Trophoblast cell (in vitro differentiated cells and primary cell): Measurements from ENCODE around the gene ANGPTL5.
"Not testable (repeated sequence)": the region's sequence is repeated elsewhere in the genome, so short reads cannot be mapped to it uniquely, and the experiment has no call there.

Experiments
- DNase-seq, 2 donors: peaks; one replicate each; pipeline ENCODE4 v3.0.0-alpha.2; 2016
- H2AFZ ChIP-seq: 2 replicates; pipeline ENCODE4 v1.6.1; 2013; ENCODE audit warnings: low read length, moderate library complexity, mild to moderate bottlenecking; ENCODE audit not compliant: insufficient read depth, poor library complexity
- H2AK5ac ChIP-seq: 2 replicates; pipeline ENCODE4 v1.6.1; 2013; ENCODE audit warnings: mild to moderate bottlenecking, low read length
- H2BK120ac ChIP-seq: 2 replicates; pipeline ENCODE4 v1.6.1; 2013; ENCODE audit warnings: low read length, mild to moderate bottlenecking, moderate library complexity; ENCODE audit not compliant: insufficient read depth, poor library complexity
- H2BK12ac ChIP-seq: 2 replicates; pipeline ENCODE4 v1.6.1; 2013; ENCODE audit warnings: mild to moderate bottlenecking, low read length, moderate library complexity
- H2BK5ac ChIP-seq: 2 replicates; pipeline ENCODE4 v1.6.1; 2013; ENCODE audit warnings: low read length, low read depth, moderate library complexity, mild to moderate bottlenecking; ENCODE audit not compliant: poor library complexity
- H3K14ac ChIP-seq: 2 replicates; pipeline ENCODE4 v1.6.1; 2013; ENCODE audit warnings: mild to moderate bottlenecking, low read length
- H3K18ac ChIP-seq: 2 replicates; pipeline ENCODE4 v1.6.1; 2013; ENCODE audit warnings: mild to moderate bottlenecking, low read length
- H3K23ac ChIP-seq: 2 replicates; pipeline ENCODE4 v1.6.1; 2013; ENCODE audit warnings: low read length
- H3K27ac ChIP-seq: 2 replicates; pipeline ENCODE4 v1.5.1; 2013; ENCODE audit warnings: low read depth, mild to moderate bottlenecking, inconsistent platforms, low read length, moderate library complexity
- H3K27me3 ChIP-seq: 2 replicates; pipeline ENCODE4 v1.6.1; 2013; ENCODE audit warnings: inconsistent platforms, mild to moderate bottlenecking, low read length, moderate library complexity; ENCODE audit not compliant: insufficient read depth
- H3K36me3 ChIP-seq, 2 experiments: 1 replicate in 1 of 2; 2 replicates in 1 of 2; pipeline ENCODE4 v1.6.1; 2013; ENCODE audit warnings: low read length in 2 of 2, mild to moderate bottlenecking in 2 of 2, moderate library complexity in 1 of 2; ENCODE audit not compliant: insufficient read depth in 2 of 2, control insufficient read depth in 1 of 2
- H3K4ac ChIP-seq: 2 replicates; pipeline ENCODE4 v1.6.1; 2013; ENCODE audit warnings: low read depth, mild to moderate bottlenecking, low read length, moderate library complexity
- H3K4me1 ChIP-seq, 2 experiments: 1 replicate in 1 of 2; 2 replicates in 1 of 2; pipeline ENCODE4 v1.6.1; 2013; ENCODE audit warnings: low read length in 2 of 2, mild to moderate bottlenecking in 2 of 2, moderate library complexity in 1 of 2; ENCODE audit not compliant: insufficient read depth in 2 of 2, control insufficient read depth in 1 of 2
- H3K4me2 ChIP-seq: 2 replicates; pipeline ENCODE4 v1.6.1; 2013; ENCODE audit warnings: inconsistent platforms, mild to moderate bottlenecking, low read length, moderate library complexity
- H3K4me3 ChIP-seq: 2 replicates; pipeline ENCODE4 v1.5.1; 2013; ENCODE audit warnings: mild to moderate bottlenecking, low read depth, low read length, inconsistent platforms
- H3K79me1 ChIP-seq: one replicate; pipeline ENCODE4 v1.6.1; 2013; ENCODE audit warnings: low read length
- H3K79me2 ChIP-seq: 2 replicates; pipeline ENCODE4 v1.6.1; 2013; ENCODE audit warnings: low read length, mild to moderate bottlenecking; ENCODE audit not compliant: control insufficient read depth, insufficient read depth, poor library complexity
- H3K9ac ChIP-seq: 2 replicates; pipeline ENCODE4 v1.6.1; 2013; ENCODE audit warnings: mild to moderate bottlenecking, low read length
- H3K9me3 ChIP-seq: 2 replicates; pipeline ENCODE4 v1.6.1; 2013; ENCODE audit warnings: low read depth, mild to moderate bottlenecking, control low read depth, inconsistent platforms, low read length; ENCODE audit not compliant: insufficient read depth
- H4K12ac ChIP-seq: 2 replicates; pipeline ENCODE4 v1.6.1; 2013; ENCODE audit warnings: low read depth, mild to moderate bottlenecking, low read length, moderate library complexity
- H4K8ac ChIP-seq: 2 replicates; pipeline ENCODE4 v1.6.1; 2013; ENCODE audit warnings: low read depth, mild to moderate bottlenecking, low read length, moderate library complexity
- H4K91ac ChIP-seq: one replicate; pipeline ENCODE4 v1.6.1; 2013; ENCODE audit warnings: low read depth, mild to moderate bottlenecking, low read length, moderate library complexity
- WGBS: extraction: QIAGEN DNeasy Blood & Tissue Kit; methylation state at CpG from one replicate; pipeline ENCODE4 v1.1.7; 2013; ENCODE audit warnings: missing lambda C conversion rate; ENCODE audit not compliant: insufficient read length, insufficient coverage; ENCODE audit errors: extremely low coverage; 5-methylcytosine and 5-hydroxymethylcytosine counted together

Gene ANGPTL5

DNA sequence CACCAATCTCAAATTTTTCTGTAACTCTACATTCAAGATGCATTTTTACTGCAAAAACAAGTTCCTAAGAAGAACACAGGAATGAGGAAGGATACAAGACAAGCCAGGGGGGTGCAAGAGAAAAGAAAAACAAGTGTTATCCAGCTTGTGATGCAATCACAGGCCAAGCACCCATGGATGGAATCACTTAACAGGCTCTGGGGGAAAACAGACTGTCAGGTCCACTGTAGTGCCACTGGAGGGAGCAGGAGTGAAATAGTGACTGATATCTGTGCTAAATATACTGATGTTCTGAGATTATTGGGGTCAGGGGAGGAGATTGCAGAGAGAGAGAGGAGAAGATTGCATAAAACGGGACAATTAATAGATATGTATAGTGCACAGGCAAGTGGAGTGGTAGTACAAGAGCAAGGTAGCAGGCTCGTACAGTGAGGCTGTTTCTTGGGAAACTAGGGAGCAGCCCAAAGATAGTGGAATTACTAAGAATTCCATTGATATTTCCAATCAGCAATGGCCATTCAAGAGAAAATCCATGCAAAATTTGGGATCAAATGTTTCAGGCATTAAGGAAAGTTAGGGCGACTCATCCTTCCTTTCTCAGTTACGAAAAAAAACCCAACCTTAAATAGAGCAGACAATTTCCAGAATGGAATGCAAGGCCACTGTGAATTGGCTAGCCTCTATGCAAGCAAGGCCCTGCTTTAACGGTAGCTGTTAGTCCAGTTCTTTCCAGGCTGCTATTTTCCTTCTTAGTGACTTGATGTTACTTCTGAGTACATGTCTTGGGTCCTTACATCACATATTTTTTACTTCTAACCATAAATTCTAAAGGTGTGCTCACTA, 53.7 kb downstream of the ANGPTL5 start:
- no peak overlapping the region for H4K91ac ChIP-seq
- no peak overlapping the region for H2BK12ac ChIP-seq
- H4K12ac ChIP-seq = no peak overlapping the region
- H3K14ac ChIP-seq = no peak overlapping the region
- no peak overlapping the region for H2BK120ac ChIP-seq
- no peaks in the 10 kb centered on the region for H3K36me3 ChIP-seq
- no peak overlapping the region for H3K9ac ChIP-seq
- no peak overlapping the region for H3K23ac ChIP-seq
- H2AFZ ChIP-seq = no peak overlapping the region
- H3K27ac ChIP-seq = peak overlapping the region; percentile 64
- WGBS = no CpG with 5 or more reads among the region's 5 CpGs
- no peak overlapping the region for H2BK5ac ChIP-seq
- H4K8ac ChIP-seq = no peak overlapping the region
- no peaks in the 10 kb centered on the region for H3K9me3 ChIP-seq
- peak overlapping the region; percentile 26 for H3K4me2 ChIP-seq
- H3K4me1 ChIP-seq = no peaks in the 10 kb centered on the region
- peak in 1 of 2 donors; percentile 20 for DNase-seq
- H3K4ac ChIP-seq = no peak overlapping the region
- H3K4me3 ChIP-seq = no peak overlapping the region
- no peak overlapping the region for H2AK5ac ChIP-seq
- no peaks in the 10 kb centered on the region for H3K79me1 ChIP-seq
- no peaks in the 10 kb centered on the region for H3K79me2 ChIP-seq
- H3K18ac ChIP-seq = no peak overlapping the region
- H3K27me3 ChIP-seq = no peaks in the 10 kb centered on the region

DNA sequence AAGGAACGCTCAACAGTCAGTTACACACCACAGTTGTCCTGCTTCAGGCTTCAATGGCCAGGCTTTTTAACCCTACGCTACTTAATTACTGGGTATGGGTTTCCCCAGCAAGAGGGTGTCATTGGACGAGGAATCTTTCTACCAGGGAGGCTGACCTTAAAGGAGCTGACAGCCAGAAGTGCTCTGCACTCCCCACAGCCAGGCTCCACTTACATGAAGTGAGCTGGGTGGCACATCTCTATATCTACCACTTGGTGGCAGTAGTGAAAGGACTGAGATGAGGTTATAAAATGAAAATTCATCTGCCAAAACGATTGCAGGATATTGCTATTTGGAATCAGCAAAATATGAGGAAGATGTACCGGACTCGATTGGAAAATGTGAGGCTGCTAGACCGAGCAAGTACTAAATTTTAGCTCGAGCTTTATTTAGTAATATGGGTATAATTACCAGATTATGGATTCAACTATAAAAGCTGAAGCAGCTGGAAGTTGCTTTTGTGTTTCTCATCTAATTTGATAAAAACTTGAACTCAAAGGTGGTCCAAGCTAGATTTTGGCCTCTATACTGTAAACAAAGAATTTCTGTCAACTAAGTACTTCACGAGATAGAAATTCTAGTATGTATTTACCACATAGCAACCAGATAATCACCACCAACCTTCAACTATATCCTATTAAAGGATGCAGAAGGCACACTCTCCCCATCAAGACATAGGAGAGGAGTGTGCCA, 55.5 kb downstream of the ANGPTL5 start:
- Histone ChIP-seq H3K4me3 (no peak overlapping the region), H3K79me2 (no peaks in the 10 kb centered on the region), H2BK5ac (no peak overlapping the region), H3K27ac (no peak overlapping the region), H2AK5ac (no peak overlapping the region), H3K14ac (no peak overlapping the region), H4K8ac (no peak overlapping the region), H3K23ac (no peak overlapping the region), H3K4me1 (no peaks in the 10 kb centered on the region), H3K18ac (no peak overlapping the region), H3K36me3 (no peaks in the 10 kb centered on the region), H3K4me2 (no peak overlapping the region), H3K79me1 (no peaks in the 10 kb centered on the region), H2BK120ac (no peak overlapping the region), H3K4ac (no peak overlapping the region), H3K27me3 (no peaks in the 10 kb centered on the region), H4K12ac (no peak overlapping the region), H2BK12ac (no peak overlapping the region), H3K9me3 (no peaks in the 10 kb centered on the region), H4K91ac (no peak overlapping the region), H2AFZ (no peak overlapping the region), H3K9ac (no peak overlapping the region)
- WGBS = no CpG with 5 or more reads among the region's 9 CpGs
- DNase-seq = peak; percentile 55 to 80

DNA sequence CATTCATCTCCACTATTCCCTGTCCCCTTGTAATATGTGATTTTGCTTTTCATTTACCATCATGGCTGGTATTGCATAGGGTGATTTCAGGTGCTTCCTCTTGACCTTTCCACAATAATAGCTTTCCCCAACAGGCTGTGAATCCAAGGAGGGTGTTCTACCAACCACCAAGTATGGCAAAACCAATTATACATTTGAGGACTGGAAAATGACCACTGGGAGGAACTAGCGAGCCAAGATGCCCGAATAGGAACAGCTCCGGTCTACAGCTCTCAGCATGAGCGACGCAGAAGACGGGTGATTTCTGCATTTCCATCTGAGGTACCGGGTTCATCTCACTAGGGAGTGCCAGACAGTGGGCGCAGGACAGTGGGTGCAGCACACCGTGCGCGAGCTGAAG, 64.1 kb downstream of the ANGPTL5 start:
- H3K4ac ChIP-seq, H4K8ac ChIP-seq, H2AK5ac ChIP-seq, H3K27me3 ChIP-seq, H2BK12ac ChIP-seq, H4K12ac ChIP-seq, H3K18ac ChIP-seq, H3K9me3 ChIP-seq, H3K36me3 ChIP-seq, H2BK5ac ChIP-seq, H3K79me2 ChIP-seq, H3K4me1 ChIP-seq, H3K9ac ChIP-seq, H3K4me2 ChIP-seq, H2BK120ac ChIP-seq, H3K23ac ChIP-seq, H2AFZ ChIP-seq, H3K27ac ChIP-seq, H3K14ac ChIP-seq, H3K4me3 ChIP-seq, H4K91ac ChIP-seq, H3K79me1 ChIP-seq: not testable (repeated sequence)
- peak in 1 of 2 donors; percentile 42 for DNase-seq
- WGBS = no CpG with 5 or more reads among the region's 11 CpGs

DNA sequence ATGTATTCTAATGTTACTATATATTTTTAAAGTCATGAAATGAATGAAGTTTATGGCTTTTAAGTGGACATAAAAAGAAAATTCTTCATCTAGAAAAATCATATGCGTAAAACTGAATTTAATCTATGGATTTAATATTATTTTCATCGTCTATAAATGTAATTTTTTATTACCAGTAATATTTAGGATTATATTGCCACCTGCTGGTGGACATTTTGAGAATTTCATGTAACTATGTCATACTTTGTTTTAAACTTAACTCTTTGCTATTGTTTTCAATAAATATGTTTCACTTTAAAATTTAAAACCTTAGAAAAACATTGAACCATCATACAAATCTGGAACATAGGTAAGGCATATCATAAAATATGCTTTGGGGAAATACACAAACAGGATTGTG, 68.1 kb downstream of the ANGPTL5 start:
- H3K27ac ChIP-seq = no peak overlapping the region
- H3K4me2 ChIP-seq = no peak overlapping the region
- H3K14ac ChIP-seq = no peak overlapping the region
- no peak overlapping the region for H4K8ac ChIP-seq
- H2BK5ac ChIP-seq = no peak overlapping the region
- H3K79me1 ChIP-seq = no peaks in the 10 kb centered on the region
- no peaks in the 10 kb centered on the region for H3K27me3 ChIP-seq
- H4K91ac ChIP-seq = no peak overlapping the region
- H2AFZ ChIP-seq = no peak overlapping the region
- H4K12ac ChIP-seq = no peak overlapping the region
- no peak overlapping the region for H2BK120ac ChIP-seq
- no peak overlapping the region for H3K9ac ChIP-seq
- no peaks in the 10 kb centered on the region for H3K79me2 ChIP-seq
- H2BK12ac ChIP-seq = no peak overlapping the region
- DNase-seq = peak in 1 of 2 donors; percentile 76
- no peak overlapping the region for H3K4ac ChIP-seq
- no peaks in the 10 kb centered on the region for H3K36me3 ChIP-seq
- no CpG with 5 or more reads among the region's 2 CpGs for WGBS
- no peak overlapping the region for H3K4me3 ChIP-seq
- no peak overlapping the region for H3K23ac ChIP-seq
- H2AK5ac ChIP-seq = no peak overlapping the region
- no peaks in the 10 kb centered on the region for H3K4me1 ChIP-seq
- H3K9me3 ChIP-seq = no peaks in the 10 kb centered on the region
- no peak overlapping the region for H3K18ac ChIP-seq
